Measurements from ENCODE around the gene GATAD2A.

GATAD2A gene

DNA sequence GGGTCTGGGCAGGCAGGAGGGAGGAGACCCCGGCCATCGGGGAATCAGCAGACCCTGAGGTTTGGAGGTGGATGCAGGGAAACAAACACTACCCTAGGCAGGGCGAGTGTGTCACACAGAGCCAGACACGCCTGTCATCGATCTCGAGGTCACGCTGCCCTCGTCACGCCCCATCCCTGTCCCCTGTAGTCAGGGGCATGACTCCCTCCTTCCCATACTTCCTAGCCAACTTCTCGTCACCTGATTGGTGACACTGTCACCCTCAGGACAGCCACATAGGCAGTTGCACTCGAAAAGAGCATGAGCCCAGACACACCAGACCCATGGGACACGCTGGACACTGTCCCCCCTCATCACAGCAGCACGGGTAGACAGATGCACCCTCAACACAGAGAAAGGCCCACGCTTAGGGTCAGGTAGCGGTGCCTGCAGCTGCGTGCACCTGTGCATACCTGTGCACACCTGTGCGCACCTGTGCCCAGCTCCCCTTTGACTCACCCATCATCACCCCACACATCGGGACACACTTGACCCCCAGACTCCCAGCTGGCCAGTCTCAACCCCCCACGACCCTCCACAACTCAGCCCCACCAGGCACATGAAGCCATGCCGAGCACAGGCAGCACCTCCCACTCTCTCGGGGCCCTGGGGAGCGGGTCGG, 144.5 kb downstream of the GATAD2A start:
- no peak overlapping the region for H3K4me3 ChIP-seq (ENCODE audit: low read depth, low read length)
- TF ChIP-seq, protein P1, sequence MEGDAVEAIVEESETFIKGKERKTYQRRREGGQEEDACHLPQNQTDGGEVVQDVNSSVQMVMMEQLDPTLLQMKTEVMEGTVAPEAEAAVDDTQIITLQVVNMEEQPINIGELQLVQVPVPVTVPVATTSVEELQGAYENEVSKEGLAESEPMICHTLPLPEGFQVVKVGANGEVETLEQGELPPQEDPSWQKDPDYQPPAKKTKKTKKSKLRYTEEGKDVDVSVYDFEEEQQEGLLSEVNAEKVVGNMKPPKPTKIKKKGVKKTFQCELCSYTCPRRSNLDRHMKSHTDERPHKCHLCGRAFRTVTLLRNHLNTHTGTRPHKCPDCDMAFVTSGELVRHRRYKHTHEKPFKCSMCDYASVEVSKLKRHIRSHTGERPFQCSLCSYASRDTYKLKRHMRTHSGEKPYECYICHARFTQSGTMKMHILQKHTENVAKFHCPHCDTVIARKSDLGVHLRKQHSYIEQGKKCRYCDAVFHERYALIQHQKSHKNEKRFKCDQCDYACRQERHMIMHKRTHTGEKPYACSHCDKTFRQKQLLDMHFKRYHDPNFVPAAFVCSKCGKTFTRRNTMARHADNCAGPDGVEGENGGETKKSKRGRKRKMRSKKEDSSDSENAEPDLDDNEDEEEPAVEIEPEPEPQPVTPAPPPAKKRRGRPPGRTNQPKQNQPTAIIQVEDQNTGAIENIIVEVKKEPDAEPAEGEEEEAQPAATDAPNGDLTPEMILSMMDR (IDR thresholded peaks at IDR 0.05; ENCODE audit: control insufficient read depth, extremely low read depth, insufficient read depth), result no peak
- no peak for DNase-seq (ENCODE audit: low read depth)

DNA sequence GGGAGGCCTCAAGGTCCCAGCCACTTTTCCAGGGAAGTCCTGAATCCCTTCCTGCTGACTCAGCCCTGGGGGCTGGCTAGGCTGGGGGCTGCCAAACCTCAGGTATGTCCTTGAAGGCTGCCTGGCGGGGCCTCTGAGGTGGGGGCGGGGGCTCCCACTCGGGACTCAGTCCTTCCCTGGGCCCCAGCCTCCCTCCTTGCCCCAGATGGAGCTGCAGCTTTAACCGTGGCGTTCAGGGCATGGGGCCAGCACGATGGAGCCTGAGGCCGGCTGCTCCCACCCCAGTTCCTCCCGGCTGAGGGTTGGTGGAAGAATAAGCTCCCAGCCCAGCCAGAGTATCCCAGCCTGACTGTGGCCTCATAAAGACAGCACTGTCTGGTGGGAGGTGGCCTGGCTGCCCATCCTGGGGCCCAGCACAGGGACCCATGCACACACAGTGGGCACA, 145.0 kb downstream of the GATAD2A start:
- H3K4me3 ChIP-seq (ENCODE audit: low read depth, low read length), result no peak overlapping the region
- no peak for DNase-seq (ENCODE audit: low read depth)
- TF ChIP-seq, protein P1 (IDR thresholded peaks at IDR 0.05; ENCODE audit: control insufficient read depth, extremely low read depth, insufficient read depth), result no peak

DNA sequence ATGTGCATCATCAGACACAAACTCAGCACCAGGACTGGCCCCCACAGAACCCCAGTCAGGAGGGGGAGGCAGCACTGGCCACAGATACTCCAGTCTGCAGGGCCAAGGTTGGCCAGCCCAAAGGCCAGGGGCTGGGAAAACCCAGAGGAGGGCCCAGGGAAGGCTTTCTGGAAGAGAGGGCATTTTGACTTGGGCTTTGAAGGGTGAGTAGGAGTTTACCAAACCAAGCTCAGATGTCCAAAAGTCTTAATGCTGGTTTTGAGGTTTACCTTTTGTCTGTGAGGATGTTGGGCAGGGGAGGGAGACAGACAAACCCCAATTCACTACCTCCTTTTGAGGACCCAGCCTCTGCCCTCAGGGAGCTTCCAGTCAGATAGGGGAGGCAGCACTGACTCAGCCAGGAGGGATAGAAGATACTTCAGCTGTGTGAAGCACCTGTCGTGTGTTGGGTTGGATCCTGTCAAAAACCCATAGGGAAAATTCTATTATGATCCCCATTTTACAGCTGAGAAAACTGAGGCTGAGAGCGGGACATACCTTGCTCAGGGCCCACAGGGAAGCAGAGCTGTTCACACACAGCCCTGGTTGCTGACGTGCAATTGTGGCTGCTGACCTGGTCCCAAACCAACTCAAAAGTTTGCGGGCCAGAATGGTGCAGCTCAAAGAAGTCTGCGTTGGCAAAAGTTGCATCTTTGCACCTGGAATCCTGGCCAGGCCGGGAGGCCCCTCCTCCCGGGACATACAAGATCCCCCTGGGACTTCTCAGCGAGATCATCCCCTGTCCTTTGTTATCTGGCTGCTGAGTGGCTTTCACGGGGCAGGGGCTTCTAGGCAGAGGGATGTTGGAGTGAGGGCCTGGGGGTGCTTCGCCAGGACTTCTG, 145.7 kb downstream of the GATAD2A start:
- no peak overlapping the region for H3K4me3 ChIP-seq (ENCODE audit: low read depth, low read length)
- TF ChIP-seq, protein P1 (IDR thresholded peaks at IDR 0.05; ENCODE audit: control insufficient read depth, extremely low read depth, insufficient read depth), result no peak
- no peak for DNase-seq (ENCODE audit: low read depth)

DNA sequence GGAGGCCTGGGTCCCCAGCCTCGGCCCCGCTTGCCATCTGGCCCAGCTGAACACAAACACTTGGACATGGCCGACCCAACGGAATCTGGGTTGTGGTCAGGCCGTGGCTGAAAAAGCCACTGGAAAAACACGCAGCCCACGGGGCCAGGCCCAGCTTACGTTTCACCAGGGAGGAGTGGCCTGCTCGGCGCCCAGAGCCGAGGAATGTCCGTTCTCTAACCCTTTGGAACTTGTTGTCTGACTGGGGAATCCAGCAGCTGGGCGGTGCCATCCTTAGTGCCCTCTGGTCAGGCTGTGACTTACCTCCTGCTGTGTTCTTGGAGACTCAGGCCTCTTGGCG, 146.3 kb downstream of the GATAD2A start:
- no peak for DNase-seq (ENCODE audit: low read depth)
- H3K4me3 ChIP-seq (ENCODE audit: low read depth, low read length), result no peak overlapping the region
- TF ChIP-seq, protein P1 (IDR thresholded peaks at IDR 0.05; ENCODE audit: control insufficient read depth, extremely low read depth, insufficient read depth), result no peak

DNA sequence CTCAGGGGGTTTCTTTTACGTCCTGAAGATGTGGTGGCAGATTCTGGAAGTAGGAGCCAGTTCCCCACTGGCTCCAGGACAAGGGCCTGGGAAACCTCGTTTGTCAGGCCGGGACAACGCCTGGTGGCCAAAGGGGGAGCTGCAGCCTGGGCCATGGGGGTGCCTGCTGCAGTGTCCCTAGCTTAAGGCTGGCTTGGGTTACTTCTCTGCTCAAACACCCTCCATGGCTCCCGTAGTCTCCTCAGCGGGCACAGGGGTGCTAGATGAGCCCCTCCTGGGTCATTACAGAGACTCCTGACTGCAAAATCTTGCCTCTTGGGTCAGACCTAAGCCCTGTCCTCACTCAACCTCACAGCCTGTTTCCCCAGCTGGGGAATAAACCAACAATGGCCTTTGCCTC, 147.3 kb downstream of the GATAD2A start:
- no peak for DNase-seq (ENCODE audit: low read depth)
- TF ChIP-seq, protein P1 (IDR thresholded peaks at IDR 0.05; ENCODE audit: control insufficient read depth, extremely low read depth, insufficient read depth), result peak; percentile 13; the same call in 1 of the 2 replicates
- H3K4me3 ChIP-seq (ENCODE audit: low read depth, low read length), result no peak overlapping the region

DNA sequence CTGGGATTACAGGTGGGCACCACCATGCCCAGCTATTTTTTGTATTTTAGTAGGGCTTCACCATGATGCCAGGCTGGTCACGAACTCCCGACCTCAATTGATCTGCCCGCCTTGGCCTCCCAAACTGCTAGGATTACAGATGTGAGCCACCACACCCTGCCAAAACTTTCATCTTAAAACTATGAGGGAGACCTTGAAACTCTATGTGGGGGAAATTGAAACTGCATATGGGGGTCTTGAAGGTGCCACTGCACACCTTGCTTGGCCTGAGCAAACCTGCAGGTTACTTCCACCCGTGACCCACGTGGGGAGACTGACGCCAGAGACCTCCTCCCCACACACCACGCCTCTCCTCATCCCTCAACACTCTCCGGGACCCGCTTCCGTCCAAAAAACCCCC, 148.2 kb downstream of the GATAD2A start:
- H3K4me3 ChIP-seq (ENCODE audit: low read depth, low read length), result no peak overlapping the region
- TF ChIP-seq, protein P1 (IDR thresholded peaks at IDR 0.05; ENCODE audit: control insufficient read depth, extremely low read depth, insufficient read depth), result no peak
- DNase-seq (ENCODE audit: low read depth), result no peak

Data from LNCaP clone FGC (cell line).